NCI-H446 (cell line): Measurements from ENCODE around the gene CAT.
"Not testable (repeated sequence)": the region's sequence is repeated elsewhere in the genome, so short reads cannot be mapped to it uniquely, and the experiment has no call there.

Source experiments
- DNase-seq, 2 experiments: peaks; one replicate each; lab custom pipeline; 2025; lab: John Stamatoyannopoulos, UW

CAT gene

GRCh38 chr11:34438529-34439507, at the start of gene CAT:
TSS of gene CAT (plus strand) at chr11:34438934. CDS start at chr11:34439014, 80 bp downstream.
- peak; percentile 96 to 99 for DNase-seq

GRCh38 chr11:34394771-34395300, 43.9 kb upstream of the CAT start:
- no peak for DNase-seq

GRCh38 chr11:34395916-34396550, 42.7 kb upstream of the CAT start:
- DNase-seq = no peak

- DNase-seq = no peak
Measured at GRCh38 chr11:34397120-34397519, 41.6 kb upstream of the CAT start.

DNA sequence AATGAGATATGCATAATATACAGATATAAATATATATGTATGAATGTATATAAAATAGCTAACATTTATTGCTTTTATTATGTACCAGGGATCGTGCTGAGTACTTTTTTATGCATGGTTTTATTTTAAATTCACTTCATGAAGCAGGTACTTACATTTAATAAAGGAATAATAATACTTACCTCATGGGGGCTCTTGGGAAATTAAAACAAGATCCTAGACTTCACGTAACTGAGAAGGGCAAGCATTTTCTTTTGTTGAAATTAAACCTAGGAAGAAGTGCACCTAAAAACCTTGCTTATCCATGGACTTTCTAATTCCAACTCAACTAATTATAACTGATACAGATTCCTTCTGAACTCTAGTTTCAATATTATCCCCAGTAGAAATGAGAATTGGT, 40.9 kb upstream of the CAT start:
- no peak for DNase-seq

GRCh38 chr11:34403431-34403830, 35.3 kb upstream of the CAT start:
- no peak for DNase-seq

DNA sequence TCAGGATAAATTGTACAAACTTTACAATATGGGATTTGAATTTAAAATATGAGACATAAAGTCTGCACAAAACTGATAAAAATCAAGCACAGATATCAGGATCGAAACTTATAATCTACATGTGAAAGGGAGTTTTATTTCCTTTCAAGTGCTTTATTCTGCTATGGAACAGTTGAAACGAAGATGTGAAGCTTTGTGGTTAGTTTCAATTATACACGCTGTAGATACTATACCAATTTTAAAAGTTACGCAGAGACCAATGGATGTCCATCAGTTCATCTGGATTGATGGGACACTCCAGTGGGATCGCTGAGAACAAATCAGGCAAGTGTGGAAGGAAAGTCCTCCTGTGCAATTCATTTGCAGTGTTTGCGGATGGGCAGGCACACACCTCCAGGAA, 34.5 kb upstream of the CAT start:
- DNase-seq = no peak

DNA sequence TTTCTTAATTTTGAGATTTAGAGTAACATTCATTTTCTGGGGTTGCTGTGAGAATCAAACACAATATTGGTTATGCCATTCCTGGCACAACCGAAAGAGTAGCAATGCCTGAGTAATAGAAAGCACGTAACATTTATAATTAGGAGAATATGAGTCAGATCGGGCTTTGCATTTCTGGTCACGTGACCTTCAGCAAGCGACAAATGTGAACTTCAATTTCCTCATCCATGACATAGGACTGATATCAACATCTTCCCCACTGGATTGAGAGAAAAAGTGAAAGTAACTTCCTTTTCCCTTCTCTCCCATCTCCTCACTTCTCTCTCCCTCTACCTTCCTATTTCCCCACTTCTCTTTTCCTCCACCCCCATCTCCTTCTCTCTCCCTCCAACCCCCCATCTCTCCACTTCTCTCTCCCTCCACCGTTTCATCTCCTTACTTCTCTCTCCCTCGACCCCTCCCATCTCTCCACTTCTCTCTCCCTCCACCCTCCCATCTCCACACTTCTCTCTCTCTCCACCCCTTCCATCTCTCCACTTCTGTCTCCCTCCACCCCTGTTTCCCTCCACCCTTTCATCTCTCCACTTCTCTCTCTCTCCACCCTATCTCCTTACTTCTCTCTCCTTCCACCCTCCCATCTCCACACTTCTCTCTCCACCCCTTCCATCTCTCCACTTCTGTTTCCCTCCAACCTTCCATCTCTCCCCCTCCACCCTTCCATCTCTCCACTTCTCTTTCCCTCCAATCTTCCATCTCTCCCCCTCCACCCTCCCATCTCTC, 33.5 kb upstream of the CAT start:
- DNase-seq = no peak

DNA sequence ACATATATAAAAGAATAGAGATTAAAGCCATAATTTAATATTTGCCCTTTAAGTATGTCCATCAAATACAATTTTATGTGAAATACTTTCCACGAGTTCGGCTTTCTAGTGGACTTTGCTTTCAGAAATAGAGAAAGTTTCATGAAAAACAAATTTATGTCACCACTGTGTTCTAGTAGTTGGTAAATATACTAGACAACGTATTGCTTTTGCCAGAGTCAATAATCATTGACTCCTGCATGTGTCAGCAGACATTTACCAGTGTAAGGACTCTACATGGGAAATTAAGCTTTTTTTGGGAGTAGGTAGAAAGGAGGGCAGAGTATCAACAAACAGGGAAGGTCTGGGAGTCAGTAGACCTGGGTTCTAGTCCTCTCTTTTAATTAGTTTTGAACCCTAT, 32.3 kb upstream of the CAT start:
- DNase-seq = no peak

DNA sequence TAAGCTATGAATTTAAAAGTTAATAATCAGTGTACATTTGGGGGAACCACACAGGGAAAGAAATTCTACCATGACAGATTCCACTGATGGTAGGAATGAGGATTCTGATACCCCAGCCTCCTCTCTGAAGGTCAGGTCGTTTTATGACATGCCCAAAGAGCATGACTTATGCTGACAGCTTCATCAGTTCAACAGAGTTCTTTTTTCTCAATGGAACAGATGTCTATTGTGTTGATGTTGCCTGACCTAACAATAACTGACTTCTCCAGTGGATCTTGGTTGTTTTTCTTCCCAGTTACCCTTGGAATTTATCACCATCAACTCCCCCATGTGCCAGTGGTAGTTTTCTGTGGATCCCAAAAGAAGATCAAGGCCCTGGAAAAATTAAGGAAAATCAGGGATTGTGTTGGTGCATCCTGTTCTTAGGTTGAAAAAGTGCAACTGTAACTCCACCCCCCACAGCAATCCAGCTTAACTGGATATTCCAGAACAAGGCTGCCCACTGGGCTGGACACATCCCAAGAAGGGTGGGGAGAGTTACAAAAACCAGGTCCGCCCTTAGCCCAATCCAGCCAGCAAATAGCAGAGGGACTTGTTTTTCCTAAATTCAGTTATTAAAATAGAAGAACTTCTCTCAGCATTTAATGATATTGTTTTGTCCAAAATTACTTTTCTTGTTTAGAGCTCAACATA, 31.5 kb upstream of the CAT start:
- no peak for DNase-seq

DNA sequence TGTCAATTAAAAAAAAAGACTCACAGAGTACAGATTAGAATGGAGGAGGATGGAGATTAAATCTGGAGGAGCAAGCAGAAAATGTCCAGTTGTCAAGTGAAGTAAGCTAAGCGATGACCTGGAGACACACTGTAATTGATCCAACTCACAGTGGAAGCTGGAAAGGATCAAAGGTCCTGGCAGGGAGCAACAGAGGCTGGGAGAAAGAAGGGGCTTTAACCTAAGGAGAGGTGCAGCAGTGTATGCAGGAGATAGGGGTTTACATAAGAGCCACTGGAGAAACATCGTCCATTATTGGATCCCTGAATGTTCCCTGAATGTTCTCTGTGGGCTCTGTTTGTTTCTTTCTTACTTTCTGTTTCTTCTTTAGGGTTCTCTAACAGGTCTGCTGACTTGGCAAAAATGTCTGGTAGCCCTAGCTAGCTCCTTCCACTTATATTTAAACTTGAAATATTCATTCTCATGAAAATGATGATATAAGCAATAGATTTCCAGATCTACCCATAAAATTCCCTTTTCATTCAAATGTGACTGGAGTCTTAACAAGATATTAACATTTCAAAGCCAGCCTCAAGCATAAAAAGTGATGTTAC, 30.1 kb upstream of the CAT start:
- DNase-seq = no peak

GRCh38 chr11:34411111-34411510, 27.6 kb upstream of the CAT start:
- no peak for DNase-seq

DNA sequence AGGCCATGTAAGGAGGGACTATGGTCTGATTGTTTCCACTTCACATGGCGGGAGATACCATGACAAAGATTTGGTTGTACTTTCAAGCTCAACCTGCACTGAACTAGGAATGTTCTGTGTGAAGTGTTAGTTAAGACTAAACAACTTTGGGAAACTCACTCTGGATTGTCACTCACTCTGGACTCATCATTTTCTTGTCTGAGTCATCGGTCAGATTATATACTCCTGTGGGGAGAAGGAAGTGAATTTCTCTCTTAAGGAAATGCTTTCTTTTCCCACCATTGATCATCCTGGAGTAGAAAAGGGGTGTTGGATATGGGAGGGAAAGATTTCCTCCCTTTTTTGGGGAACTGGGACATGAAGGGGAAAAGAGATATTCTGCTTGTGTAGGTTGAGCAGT, 26.9 kb upstream of the CAT start:
- DNase-seq = no peak

- DNase-seq = no peak
Measured at GRCh38 chr11:34413263-34413662, 25.5 kb upstream of the CAT start.

GRCh38 chr11:34415538-34415937, 23.2 kb upstream of the CAT start:
- DNase-seq = no peak

DNA sequence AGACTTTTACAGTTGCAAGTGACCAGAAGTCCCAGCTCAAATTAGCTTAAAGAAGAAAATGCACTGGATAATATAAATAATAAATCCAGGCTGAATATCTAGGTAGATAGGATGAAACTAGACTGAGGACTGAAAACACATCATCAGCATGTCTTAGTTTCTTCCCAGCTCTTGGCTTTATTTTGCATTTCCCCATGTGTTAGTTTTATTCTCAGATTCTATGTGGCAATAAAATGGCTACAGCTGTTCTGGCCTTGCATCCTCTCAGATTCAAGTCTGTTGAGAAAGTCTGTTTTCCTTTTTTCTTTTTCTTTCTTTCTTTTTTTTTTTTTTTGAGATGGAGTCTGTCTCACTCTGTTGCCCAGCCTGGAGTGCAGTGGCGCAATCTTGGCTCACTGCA, 22.6 kb upstream of the CAT start:
- no peak for DNase-seq

DNA sequence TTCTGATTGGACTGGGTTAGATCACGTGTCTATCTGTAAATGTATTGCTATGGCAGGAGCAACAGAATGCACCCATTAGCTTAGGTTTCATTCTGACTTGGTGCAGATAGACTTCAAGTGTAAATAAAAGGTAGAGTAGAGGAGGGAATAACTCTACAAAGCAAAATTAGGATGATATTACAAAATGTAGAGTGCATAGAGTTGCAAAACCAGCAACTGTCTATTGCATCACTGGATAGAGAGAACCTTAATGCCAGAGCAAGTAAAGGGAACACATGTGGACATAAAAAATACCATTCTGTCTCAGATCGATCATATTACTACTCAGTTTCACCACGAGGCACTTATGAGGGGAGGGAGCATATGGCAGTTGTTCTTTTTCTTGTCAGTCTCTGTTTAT, 22.0 kb upstream of the CAT start:
- DNase-seq = no peak

- DNase-seq = no peak
Measured at GRCh38 chr11:34417202-34417601, 21.5 kb upstream of the CAT start.

DNA sequence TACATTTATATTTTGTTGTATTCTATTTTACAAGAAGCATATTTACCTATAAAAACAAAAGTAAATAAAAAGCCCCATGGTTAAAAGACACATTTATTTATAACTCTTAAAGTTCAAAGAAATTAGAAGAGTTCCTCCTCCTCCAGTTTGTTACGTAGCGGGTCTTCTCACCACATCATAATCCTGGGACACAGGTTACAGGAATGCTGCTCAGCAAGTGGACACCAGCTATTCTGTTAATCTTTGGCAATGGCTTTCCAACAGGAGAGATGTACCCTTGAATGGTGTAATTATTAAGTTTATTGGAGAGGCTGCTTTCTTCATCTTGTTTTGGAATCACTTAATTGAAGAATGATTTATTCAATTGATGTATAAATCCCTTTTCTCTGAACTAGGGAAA, 19.6 kb upstream of the CAT start:
- no peak for DNase-seq

DNA sequence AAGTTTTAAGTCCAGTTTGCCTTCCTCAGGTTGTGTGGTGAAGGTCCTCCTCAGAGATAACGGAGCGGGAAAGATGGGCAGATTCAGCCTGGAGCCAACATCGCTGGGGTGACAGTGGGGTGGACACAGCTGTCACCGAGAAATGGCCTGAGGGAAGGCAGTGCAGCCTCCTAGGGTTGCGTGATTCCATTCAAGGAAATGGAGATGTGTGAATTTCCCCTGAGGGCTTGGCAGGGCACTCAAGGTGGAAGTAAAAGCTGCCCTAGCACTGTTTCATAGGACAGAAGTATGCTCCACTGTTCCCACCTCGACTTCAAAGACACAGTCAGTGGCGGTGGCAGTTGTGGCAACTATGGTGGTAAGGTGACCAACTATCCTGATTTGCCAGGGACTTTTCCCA, 15.4 kb upstream of the CAT start:
- DNase-seq = no peak

GRCh38 chr11:34424826-34425225, 13.9 kb upstream of the CAT start:
- not testable (repeated sequence) for DNase-seq
